Vagina (tissue), 2 donors: ENCODE data around the gene MON1A.

Source experiments
- POLR2A ChIP-seq, 2 donors: fragments of 450-650 bp; IDR thresholded peaks; one replicate each; pipeline ENCODE4 v1.6.1; 2017; ENCODE audit warnings: antibody characterized with exemption in 2 of 2, mild to moderate bottlenecking in 2 of 2, moderate library complexity in 2 of 2
- POLR2AphosphoS5 ChIP-seq, 2 donors: sonication (generic); formaldehyde crosslinking; IDR thresholded peaks; one replicate each; pipeline ENCODE4 v1.9.0; 2017; ENCODE audit warnings: antibody characterized with exemption in 2 of 2, mild to moderate bottlenecking in 2 of 2, low read depth in 1 of 2; ENCODE audit not compliant: insufficient read depth in 1 of 2
- TF ChIP-seq, protein P1 (sequence below), 3 experiments: fragments of 450-650 bp in 2 of 3; fragments of 200-600 bp in 1 of 3; sonication (generic) in 1 of 3; IDR thresholded peaks; one replicate each; pipeline ENCODE4 v1.5.1; 2017 to 2019; ENCODE audit warnings: antibody characterized with exemption in 3 of 3, mild to moderate bottlenecking in 2 of 3, moderate library complexity in 2 of 3

DNA sequence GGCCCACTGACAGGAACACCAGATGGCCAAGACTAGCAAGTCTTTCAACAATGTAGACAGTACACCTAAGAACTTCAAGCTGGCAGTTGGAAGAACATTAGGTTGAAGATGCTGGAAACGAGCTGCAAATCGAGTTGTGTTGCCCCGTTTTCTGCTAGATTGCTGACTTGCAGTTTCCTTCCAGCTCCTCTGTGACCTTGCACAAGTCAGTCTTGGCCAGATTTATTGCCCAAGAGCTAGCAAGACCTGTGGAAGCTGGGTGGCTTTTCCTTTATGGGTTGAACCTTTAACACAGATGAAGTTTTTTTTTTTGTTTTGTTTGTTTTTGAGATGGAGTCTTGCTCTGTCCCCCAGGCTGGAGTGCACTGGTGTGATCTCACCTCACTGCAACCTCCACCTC is 7.5 kb upstream of the MON1A start:
- TF ChIP-seq, protein P1, sequence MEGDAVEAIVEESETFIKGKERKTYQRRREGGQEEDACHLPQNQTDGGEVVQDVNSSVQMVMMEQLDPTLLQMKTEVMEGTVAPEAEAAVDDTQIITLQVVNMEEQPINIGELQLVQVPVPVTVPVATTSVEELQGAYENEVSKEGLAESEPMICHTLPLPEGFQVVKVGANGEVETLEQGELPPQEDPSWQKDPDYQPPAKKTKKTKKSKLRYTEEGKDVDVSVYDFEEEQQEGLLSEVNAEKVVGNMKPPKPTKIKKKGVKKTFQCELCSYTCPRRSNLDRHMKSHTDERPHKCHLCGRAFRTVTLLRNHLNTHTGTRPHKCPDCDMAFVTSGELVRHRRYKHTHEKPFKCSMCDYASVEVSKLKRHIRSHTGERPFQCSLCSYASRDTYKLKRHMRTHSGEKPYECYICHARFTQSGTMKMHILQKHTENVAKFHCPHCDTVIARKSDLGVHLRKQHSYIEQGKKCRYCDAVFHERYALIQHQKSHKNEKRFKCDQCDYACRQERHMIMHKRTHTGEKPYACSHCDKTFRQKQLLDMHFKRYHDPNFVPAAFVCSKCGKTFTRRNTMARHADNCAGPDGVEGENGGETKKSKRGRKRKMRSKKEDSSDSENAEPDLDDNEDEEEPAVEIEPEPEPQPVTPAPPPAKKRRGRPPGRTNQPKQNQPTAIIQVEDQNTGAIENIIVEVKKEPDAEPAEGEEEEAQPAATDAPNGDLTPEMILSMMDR (IDR thresholded peaks at IDR 0.05): no peak
- TF ChIP-seq POLR2AphosphoS5 (IDR thresholded peaks at IDR 0.05; ENCODE audit: insufficient read depth in 1 of 2, low read depth in 1 of 2): no peak
- no peak for TF ChIP-seq POLR2A (IDR thresholded peaks at IDR 0.05)
